CD4-positive, alpha-beta T cell (primary cell): ENCODE data around the gene KCMF1. TPM values are rescaled to one million over a fixed set of nuclear protein-coding genes. Genes with fewer than 3 reads are reported as not detected.
A peak's percentile ranks its signal among the peaks of the same experiment; 100 is the strongest.

Source experiments
- ATAC-seq: fragments of 200-7000 bp; cut with Tn5 transposase; one replicate; pipeline ENCODE4 v1.10.0; 2022; ENCODE audit warnings: mild to moderate bottlenecking; ENCODE audit not compliant: poor library complexity
- CTCF ChIA-PET: fragments of 350-600 bp; sonication (Branson Sonifier 250); formaldehyde crosslinking; loops from one replicate; lab custom pipeline; 2021; ENCODE audit warnings: antibody characterized with exemption, inconsistent platforms; lab: Charles Lee
- POLR2A ChIA-PET: fragments of 350-600 bp; sonication (Branson Sonifier 250); formaldehyde crosslinking; loops from one replicate; lab custom pipeline; 2021; ENCODE audit warnings: antibody characterized with exemption, inconsistent platforms; lab: Charles Lee
- DNase-seq, 14 experiments: peaks; one replicate each; pipeline ENCODE4 v3.0.0-alpha.2; 2013 to 2020; ENCODE audit warnings: mixed read lengths in 2 of 14
- H3K27ac ChIP-seq, 2 donors: one replicate each; pipeline versions ENCODE4 v1.5.1 to v1.7.0; 2013; ENCODE audit warnings: low read length in 2 of 2, low read depth in 1 of 2, mild to moderate bottlenecking in 1 of 2
- H3K27me3 ChIP-seq, 2 experiments: 1 replicate in 1 of 2; 2 replicates in 1 of 2; pipeline versions ENCODE4 v1.6.1 to v1.7.0; 2013; ENCODE audit warnings: low read length in 2 of 2, control low read depth in 1 of 2, mild to moderate bottlenecking in 1 of 2, moderate library complexity in 1 of 2; ENCODE audit not compliant: insufficient read depth in 2 of 2, control insufficient read depth in 1 of 2
- H3K36me3 ChIP-seq: one replicate; pipeline ENCODE4 v1.6.1; 2013; ENCODE audit warnings: low read length, control low read depth; ENCODE audit not compliant: insufficient read depth
- H3K4me1 ChIP-seq: one replicate; pipeline ENCODE4 v1.6.1; 2013; ENCODE audit warnings: low read length, control low read depth; ENCODE audit not compliant: insufficient read depth
- H3K4me3 ChIP-seq: one replicate; pipeline ENCODE4 v1.5.1; 2013; ENCODE audit warnings: mild to moderate bottlenecking, low read length, moderate library complexity
- H3K9me3 ChIP-seq, 2 experiments: 1 replicate in 1 of 2; 2 replicates in 1 of 2; pipeline versions ENCODE4 v1.6.1 to v1.7.0; 2013; ENCODE audit warnings: low read length in 2 of 2, mild to moderate bottlenecking in 2 of 2, control low read depth in 1 of 2, moderate library complexity in 1 of 2; ENCODE audit not compliant: control insufficient read depth in 1 of 2, insufficient read depth in 1 of 2
- H3K27ac Mint-ChIP-seq: one replicate; pipeline ENCODE4 v1.8.0; 2020; ENCODE audit warnings: mixed read lengths
- H3K27me3 Mint-ChIP-seq: one replicate; pipeline ENCODE4 v1.8.0; 2021; ENCODE audit warnings: mixed read lengths
- H3K36me3 Mint-ChIP-seq: one replicate; pipeline ENCODE4 v1.8.0; 2021; ENCODE audit warnings: low read depth, mixed read lengths
- H3K4me1 Mint-ChIP-seq: one replicate; pipeline ENCODE4 v1.8.0; 2021; ENCODE audit warnings: low read depth, mixed read lengths
- H3K4me3 Mint-ChIP-seq: one replicate; pipeline ENCODE4 v1.8.0; 2020; ENCODE audit warnings: mild to moderate bottlenecking, mixed read lengths
- H3K9me3 Mint-ChIP-seq: one replicate; pipeline ENCODE4 v1.8.0; 2020; ENCODE audit warnings: mixed read lengths
- CTCF ChIP-seq: fragments of 200-600 bp; IDR thresholded peaks from one replicate; pipeline ENCODE4 v1.8.0; 2022; ENCODE audit warnings: antibody characterized with exemption, mild to moderate bottlenecking
- intact Hi-C, 2 experiments: fragments of 100-400 bp; cut with DNase I in 1 of 2; cut with micrococcal nuclease in 1 of 2; formaldehyde crosslinking; loops; one replicate each; pipeline versions ENCODE4 v1.15.1 to v1.9.0; 2023 to 2025; cut with DNase I, micrococcal nuclease
- total RNA-seq, 174 experiments: library from RNA in 2 of 174; stranded (reverse) in 2 of 174; gene quantifications; one replicate each; pipeline ENCODE4 v1.2.3 and lab custom pipeline; 2021 to 2026

Gene KCMF1
- total RNA-seq, 2 experiments from 2014 or later = 72.4 to 78.0 TPM

GRCh38 chr2:85037622-85038021 lies 66.7 kb downstream of the KCMF1 start:
- ChIA-PET POLR2A (no interaction called here), CTCF (no interaction called here)
- ATAC-seq = no peak
- Histone ChIP-seq H3K27ac (no peak overlapping the region), H3K4me3 (no peak overlapping the region), H3K36me3 (peaks cover 74% of the 10 kb centered on the region), H3K9me3 (no peaks in the 10 kb centered on the region), H3K27me3 (no peaks in the 10 kb centered on the region), H3K4me1 (no peaks in the 10 kb centered on the region)
- DNase-seq = no peak
- Mint-ChIP-seq H3K36me3 (peaks cover 95% of the 10 kb centered on the region), H3K4me1 (peaks cover 25% of the 10 kb centered on the region), H3K9me3 (no peaks in the 10 kb centered on the region), H3K27ac (no peak overlapping the region), H3K27me3 (no peaks in the 10 kb centered on the region), H3K4me3 (no peak overlapping the region)
- TF ChIP-seq CTCF = no peak
- intact Hi-C loops = no loop called here

- no peaks in the 10 kb centered on the region for H3K9me3 ChIP-seq
- TF ChIP-seq CTCF = no peak
- DNase-seq (no peak), ATAC-seq (no peak)
- H3K9me3 Mint-ChIP-seq = no peaks in the 10 kb centered on the region
- H3K4me3 Mint-ChIP-seq = no peak overlapping the region
- intact Hi-C loops = no loop called here
- H3K27ac Mint-ChIP-seq = peak overlapping the region; percentile 12
- no peaks in the 10 kb centered on the region for H3K4me1 ChIP-seq
- no peak overlapping the region for H3K27ac ChIP-seq
- no peaks in the 10 kb centered on the region for H3K27me3 Mint-ChIP-seq
- H3K4me3 ChIP-seq = no peak overlapping the region
- H3K36me3 ChIP-seq = peaks cover 80% of the 10 kb centered on the region
- peaks cover 95% of the 10 kb centered on the region for H3K36me3 Mint-ChIP-seq
- ChIA-PET CTCF (interaction anchor here (0.7 kb wide), 1 partner anchor 228 kb away, joined by 4 read pairs; no protein-coding TSS in a partner anchor), POLR2A (no interaction called here)
- peaks cover 16% of the 10 kb centered on the region for H3K4me1 Mint-ChIP-seq
- no peaks in the 10 kb centered on the region for H3K27me3 ChIP-seq
Observed at GRCh38 chr2:85042330-85042729, 71.4 kb downstream of the KCMF1 start.

GRCh38 chr2:85048534-85048933 lies 77.6 kb downstream of the KCMF1 start:
- H3K9me3 ChIP-seq = no peaks in the 10 kb centered on the region
- H3K4me1 Mint-ChIP-seq = peaks cover 17% of the 10 kb centered on the region
- peaks cover 88% of the 10 kb centered on the region for H3K36me3 ChIP-seq
- no peak overlapping the region for H3K27ac ChIP-seq
- H3K4me3 ChIP-seq = no peak overlapping the region
- no peak for DNase-seq
- TF ChIP-seq CTCF = no peak
- H3K4me1 ChIP-seq = no peaks in the 10 kb centered on the region
- intact Hi-C loops = no loop called here
- ChIA-PET CTCF (no interaction called here), POLR2A (no interaction called here)
- ATAC-seq = no peak
- H3K36me3 Mint-ChIP-seq = peaks cover 91% of the 10 kb centered on the region
- no peaks in the 10 kb centered on the region for H3K9me3 Mint-ChIP-seq
- no peak overlapping the region for H3K27ac Mint-ChIP-seq
- no peaks in the 10 kb centered on the region for H3K27me3 Mint-ChIP-seq
- no peak overlapping the region for H3K4me3 Mint-ChIP-seq
- H3K27me3 ChIP-seq = no peaks in the 10 kb centered on the region
